GM06990 (cell line): ENCODE results near the gene STMP1.
A peak's percentile ranks its signal among the peaks of the same experiment; 100 is the strongest.

ENCODE experiments used
- DNase-seq: peaks from one replicate; pipeline ENCODE4 v3.0.0-alpha.2; 2011; ENCODE audit not compliant: insufficient read length; ENCODE audit errors: extremely low read depth
- H3K27me3 ChIP-seq: replicated peaks from 2 replicates; pipeline ENCODE4 v1.6.0; 2011; ENCODE audit warnings: low read length; ENCODE audit not compliant: control insufficient read depth, insufficient read depth
- H3K36me3 ChIP-seq: 2 replicates; pipeline ENCODE4 v1.5.1; 2011; ENCODE audit warnings: low read length; ENCODE audit not compliant: control insufficient read depth, insufficient read depth
- H3K4me3 ChIP-seq: replicated peaks from 2 replicates; pipeline ENCODE4 v1.5.1; 2011; ENCODE audit warnings: low read depth, mild to moderate bottlenecking, control low read depth, low read length
- CTCF ChIP-seq: IDR thresholded peaks from 2 replicates; pipeline ENCODE4 v1.5.1; 2011; ENCODE audit warnings: low read length, control low read depth, mild to moderate bottlenecking, inconsistent platforms; ENCODE audit not compliant: insufficient read depth, poor library complexity, severe bottlenecking

Gene STMP1

DNA sequence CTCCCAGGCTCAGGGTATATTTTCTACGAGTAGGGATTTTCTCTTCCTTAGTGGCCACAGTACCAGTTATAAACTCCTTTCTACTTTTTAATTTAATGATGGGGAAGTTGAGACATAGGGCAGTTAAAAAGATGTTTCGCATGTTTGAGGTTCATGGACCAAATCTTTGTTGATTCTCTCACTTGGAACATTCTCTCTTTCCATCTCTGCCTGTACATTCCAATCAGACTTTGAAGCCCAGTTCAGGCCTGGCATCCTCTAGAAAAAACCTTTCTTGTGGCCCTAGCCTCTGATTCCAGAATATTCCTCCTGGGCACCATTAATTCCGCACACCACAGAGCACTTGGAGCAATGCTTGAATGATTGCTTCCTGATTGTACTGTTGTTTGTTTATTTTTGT is 47.2 kb downstream of the STMP1 start:
- no peak for TF ChIP-seq CTCF
- Histone ChIP-seq H3K27me3 (no peaks in the 10 kb centered on the region), H3K36me3 (no peaks in the 10 kb centered on the region), H3K4me3 (no peak overlapping the region)
- no peak for DNase-seq

DNA sequence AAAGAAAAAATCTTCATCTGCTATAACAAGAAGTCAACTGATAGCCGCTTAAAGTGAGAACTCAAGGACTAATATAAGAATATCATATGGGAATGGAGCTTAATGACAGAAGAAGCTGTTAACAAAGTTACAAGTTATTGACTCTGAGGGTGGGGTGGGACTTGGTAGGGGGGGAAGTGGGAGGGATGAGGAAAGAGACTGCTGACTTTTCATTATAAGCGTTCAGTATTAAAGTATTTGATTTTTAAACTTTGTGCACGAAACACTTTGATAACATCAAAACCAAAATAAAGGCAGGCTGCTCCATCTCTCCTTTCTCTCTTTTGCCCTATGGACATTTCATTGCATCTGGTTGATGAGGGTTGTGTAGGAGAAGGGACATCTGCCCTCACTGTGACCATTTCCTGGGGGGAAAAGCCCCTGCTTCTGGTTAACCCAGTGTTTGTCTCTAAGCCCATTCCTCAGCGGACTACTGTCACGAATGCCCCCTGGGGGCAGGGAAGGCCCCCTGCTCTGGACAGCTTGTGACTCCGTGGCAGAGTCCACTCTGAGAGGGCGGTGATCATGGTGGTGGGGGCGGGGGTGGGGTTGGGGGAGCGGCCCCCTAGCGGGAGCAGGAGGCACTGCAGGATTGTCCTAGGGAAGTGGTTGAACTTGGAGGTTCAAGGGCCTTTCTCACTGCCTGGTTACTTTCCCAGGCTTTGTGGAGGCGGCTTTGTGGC is 48.3 kb downstream of the STMP1 start:
- no peaks in the 10 kb centered on the region for H3K36me3 ChIP-seq
- no peak overlapping the region for H3K4me3 ChIP-seq
- H3K27me3 ChIP-seq, result no peaks in the 10 kb centered on the region
- no peak for DNase-seq
- TF ChIP-seq CTCF, result peak; percentile 80

DNA sequence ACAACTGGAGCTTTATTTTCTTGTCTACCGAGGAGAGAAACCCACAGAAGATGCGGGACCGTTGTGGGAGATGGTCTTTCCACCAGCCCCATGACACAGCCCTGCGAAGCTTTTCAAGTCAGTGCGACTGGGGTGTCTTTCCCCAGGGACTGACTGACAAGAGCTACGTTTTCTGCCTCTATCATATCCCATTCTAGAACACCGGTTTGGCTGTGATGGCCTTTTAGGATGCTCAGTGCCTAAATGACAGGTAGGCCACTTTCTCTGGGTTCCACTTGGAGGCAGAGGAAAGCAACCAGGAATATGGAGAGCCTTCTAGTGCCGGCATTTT is 48.8 kb downstream of the STMP1 start:
- no peak for TF ChIP-seq CTCF
- no peaks in the 10 kb centered on the region for H3K36me3 ChIP-seq
- no peak overlapping the region for H3K4me3 ChIP-seq
- no peaks in the 10 kb centered on the region for H3K27me3 ChIP-seq
- peak; percentile 33 for DNase-seq

- no peak for DNase-seq
- no peak overlapping the region for H3K4me3 ChIP-seq
- no peaks in the 10 kb centered on the region for H3K36me3 ChIP-seq
- no peaks in the 10 kb centered on the region for H3K27me3 ChIP-seq
- no peak for TF ChIP-seq CTCF
Measured at GRCh38 chr7:135712182-135712782, 50.0 kb downstream of the STMP1 start.

DNA sequence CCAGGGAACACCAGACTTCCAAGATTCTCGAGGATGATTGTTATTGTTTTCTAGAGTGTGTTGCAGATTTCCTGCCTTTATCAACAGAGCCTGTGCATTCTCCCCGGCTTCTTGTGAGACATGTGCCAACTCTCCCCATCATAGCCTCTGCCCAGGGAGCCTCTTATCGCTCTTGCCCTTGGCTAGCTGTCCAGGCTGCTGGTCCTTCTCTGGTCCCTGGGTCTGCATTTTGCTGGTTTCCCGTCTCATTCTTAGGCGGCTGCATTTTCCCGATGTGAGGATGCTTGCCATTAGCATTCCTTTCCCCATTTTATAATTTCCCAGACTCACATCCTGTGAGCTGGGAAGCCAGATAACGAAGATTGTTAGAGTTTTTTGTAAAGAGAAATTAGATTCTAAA is 50.5 kb downstream of the STMP1 start:
- no peak for DNase-seq
- no peak for TF ChIP-seq CTCF
- H3K36me3 ChIP-seq, result no peaks in the 10 kb centered on the region
- no peaks in the 10 kb centered on the region for H3K27me3 ChIP-seq
- H3K4me3 ChIP-seq, result no peak overlapping the region
